Measurements from ENCODE around the gene SYT1.
A peak's percentile ranks its signal among the peaks of the same experiment; 100 is the strongest.

The SYT1 gene

DNA sequence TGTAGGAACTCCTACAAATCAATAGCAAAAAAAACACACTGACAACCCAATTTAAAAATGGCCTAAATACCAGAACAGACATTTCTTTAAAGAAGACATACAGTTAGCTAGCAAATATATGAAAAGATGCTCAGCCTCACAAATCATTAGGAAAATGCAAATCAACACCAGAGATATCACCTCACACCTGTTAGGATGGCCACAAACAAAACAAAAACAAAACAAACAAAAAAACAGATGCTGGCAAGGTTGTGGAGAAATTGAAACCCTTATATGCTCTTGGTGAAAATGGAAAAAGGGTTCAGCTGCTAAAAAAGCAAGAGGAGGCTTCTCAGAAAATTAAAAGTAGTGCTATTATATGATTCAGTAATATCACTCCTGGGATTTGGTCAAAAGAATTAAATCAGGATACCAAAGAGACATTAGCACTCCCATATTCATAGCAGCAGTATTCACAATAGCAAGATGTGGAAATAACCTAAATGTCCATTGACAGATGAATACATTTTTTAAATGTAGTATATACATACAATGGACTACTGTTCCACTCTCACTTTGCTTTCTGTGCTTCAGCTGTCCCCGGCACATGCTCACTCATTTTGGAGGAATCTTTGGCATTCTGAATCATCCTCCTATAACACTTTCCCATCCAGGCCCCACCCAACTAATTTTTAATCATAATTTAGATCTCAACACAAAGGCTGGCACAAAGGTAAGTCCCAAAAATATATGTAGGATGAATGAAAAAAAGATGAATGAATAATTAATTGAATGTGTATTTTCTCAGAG, 99.1 kb downstream of the SYT1 start:
- Histone ChIP-seq H3K36me3 (replicated peaks) (no peaks in the 10 kb centered on the region), H3K4me3 (ENCODE audit: low read depth, low read length) (no peak overlapping the region), H3K27ac (peak overlapping the region; percentile 56), H3K27me3 (replicated peaks) (no peaks in the 10 kb centered on the region)
- DNase-seq: peak; percentile 53
- TF ChIP-seq, protein P1, sequence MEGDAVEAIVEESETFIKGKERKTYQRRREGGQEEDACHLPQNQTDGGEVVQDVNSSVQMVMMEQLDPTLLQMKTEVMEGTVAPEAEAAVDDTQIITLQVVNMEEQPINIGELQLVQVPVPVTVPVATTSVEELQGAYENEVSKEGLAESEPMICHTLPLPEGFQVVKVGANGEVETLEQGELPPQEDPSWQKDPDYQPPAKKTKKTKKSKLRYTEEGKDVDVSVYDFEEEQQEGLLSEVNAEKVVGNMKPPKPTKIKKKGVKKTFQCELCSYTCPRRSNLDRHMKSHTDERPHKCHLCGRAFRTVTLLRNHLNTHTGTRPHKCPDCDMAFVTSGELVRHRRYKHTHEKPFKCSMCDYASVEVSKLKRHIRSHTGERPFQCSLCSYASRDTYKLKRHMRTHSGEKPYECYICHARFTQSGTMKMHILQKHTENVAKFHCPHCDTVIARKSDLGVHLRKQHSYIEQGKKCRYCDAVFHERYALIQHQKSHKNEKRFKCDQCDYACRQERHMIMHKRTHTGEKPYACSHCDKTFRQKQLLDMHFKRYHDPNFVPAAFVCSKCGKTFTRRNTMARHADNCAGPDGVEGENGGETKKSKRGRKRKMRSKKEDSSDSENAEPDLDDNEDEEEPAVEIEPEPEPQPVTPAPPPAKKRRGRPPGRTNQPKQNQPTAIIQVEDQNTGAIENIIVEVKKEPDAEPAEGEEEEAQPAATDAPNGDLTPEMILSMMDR (IDR thresholded peaks at IDR 0.05; ENCODE audit: low read depth, low read length, missing control alignments): no peak
- in situ Hi-C loops (cut with HindIII; ENCODE audit: low pct_ligation_motif_present, low sequenced_read_pairs): no loop called here

DNA sequence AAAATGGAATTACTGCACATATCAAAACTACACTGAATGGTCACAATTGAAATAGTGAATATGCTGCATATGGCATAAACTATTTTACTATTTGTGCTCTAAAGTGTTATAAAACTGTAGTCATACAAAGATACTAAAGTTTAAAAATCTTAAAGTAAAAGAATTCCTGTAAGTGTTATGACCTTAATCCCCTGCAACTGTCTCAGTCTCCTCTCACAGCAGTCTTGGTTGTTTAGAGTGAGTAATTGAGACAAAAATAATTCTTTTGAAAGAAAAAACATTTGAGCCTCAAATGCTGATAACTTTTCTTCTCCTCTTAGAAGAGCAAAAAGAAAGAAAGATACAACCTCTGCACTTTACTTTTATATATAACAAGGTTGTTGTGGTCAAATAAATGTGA, 99.9 kb downstream of the SYT1 start:
- TF ChIP-seq, protein P1 (IDR thresholded peaks at IDR 0.05; ENCODE audit: low read depth, low read length, missing control alignments): no peak
- Histone ChIP-seq H3K27ac (peak overlapping the region; percentile 56), H3K4me3 (ENCODE audit: low read depth, low read length) (no peak overlapping the region), H3K27me3 (replicated peaks) (no peaks in the 10 kb centered on the region), H3K36me3 (replicated peaks) (no peaks in the 10 kb centered on the region)
- in situ Hi-C loops (cut with HindIII; ENCODE audit: low pct_ligation_motif_present, low sequenced_read_pairs): no loop called here
- no peak for DNase-seq

DNA sequence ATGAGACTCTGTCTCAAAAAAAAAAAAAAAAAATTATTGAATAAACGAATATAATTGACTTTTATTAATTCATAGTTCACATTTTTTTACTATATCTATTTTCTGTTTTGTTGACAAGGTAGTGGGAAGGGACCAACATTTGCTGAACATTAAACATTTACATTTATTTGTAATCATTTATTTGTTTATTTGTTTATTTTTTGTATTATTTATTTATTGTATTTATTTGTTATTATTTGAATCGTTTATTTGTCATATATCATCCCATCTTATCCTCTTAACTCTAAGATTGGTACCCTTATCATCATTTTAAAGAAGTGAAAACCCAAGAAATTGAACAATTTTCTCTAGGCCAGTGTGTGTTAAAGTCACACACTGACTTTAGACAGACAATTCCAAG, 101.5 kb downstream of the SYT1 start:
- no peak overlapping the region for H3K4me3 ChIP-seq (ENCODE audit: low read depth, low read length)
- in situ Hi-C loops (cut with HindIII; ENCODE audit: low pct_ligation_motif_present, low sequenced_read_pairs): no loop called here
- no peak overlapping the region for H3K27ac ChIP-seq
- DNase-seq: no peak
- no peaks in the 10 kb centered on the region for H3K27me3 ChIP-seq (replicated peaks)
- no peaks in the 10 kb centered on the region for H3K36me3 ChIP-seq (replicated peaks)
- TF ChIP-seq, protein P1 (IDR thresholded peaks at IDR 0.05; ENCODE audit: low read depth, low read length, missing control alignments): no peak

DNA sequence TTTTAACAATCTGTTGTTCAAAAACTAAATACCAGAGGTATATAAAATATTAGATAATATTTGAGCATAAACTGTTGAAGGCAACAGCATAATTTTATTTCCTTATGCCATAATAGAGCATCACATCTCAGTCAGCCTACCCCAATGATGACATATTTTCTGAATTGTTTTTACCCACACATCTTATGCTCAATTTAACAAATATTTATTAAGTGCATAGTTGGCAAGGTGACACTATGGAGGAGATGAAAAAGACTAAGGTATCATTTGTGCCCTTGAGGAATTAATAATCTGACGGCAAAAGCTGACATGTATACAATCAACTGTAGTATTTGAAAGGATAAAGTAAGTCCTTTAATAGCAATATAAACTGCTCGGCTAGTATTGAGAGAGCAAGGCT, 102.4 kb downstream of the SYT1 start:
- in situ Hi-C loops (cut with HindIII; ENCODE audit: low pct_ligation_motif_present, low sequenced_read_pairs): no loop called here
- H3K4me3 ChIP-seq (ENCODE audit: low read depth, low read length): no peak overlapping the region
- no peak for DNase-seq
- no peak overlapping the region for H3K27ac ChIP-seq
- H3K27me3 ChIP-seq (replicated peaks): no peaks in the 10 kb centered on the region
- H3K36me3 ChIP-seq (replicated peaks): no peaks in the 10 kb centered on the region
- TF ChIP-seq, protein P1 (IDR thresholded peaks at IDR 0.05; ENCODE audit: low read depth, low read length, missing control alignments): no peak

DNA sequence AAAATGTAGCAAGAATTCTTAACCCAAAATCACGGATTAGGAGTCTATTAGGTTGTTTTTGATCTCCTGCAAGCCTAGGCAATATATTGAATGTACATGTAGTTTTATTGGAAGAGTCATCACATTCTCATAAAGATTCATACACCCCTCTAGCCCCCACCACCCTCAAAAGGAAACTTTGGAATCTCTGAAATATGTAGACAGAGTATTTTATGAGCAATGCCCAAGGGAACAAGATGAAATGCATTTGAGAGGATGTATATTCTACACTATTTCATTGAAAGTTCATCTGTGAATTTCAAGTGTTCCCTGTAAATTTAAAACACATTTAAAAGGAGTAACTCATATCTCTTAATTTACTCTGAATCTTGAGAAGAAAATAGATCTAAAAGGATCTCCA, 103.7 kb downstream of the SYT1 start:
- Histone ChIP-seq H3K27me3 (replicated peaks) (no peaks in the 10 kb centered on the region), H3K27ac (no peak overlapping the region), H3K36me3 (replicated peaks) (no peaks in the 10 kb centered on the region), H3K4me3 (ENCODE audit: low read depth, low read length) (no peak overlapping the region)
- no peak for DNase-seq
- TF ChIP-seq, protein P1 (IDR thresholded peaks at IDR 0.05; ENCODE audit: low read depth, low read length, missing control alignments): no peak
- in situ Hi-C loops (cut with HindIII; ENCODE audit: low pct_ligation_motif_present, low sequenced_read_pairs): no loop called here

DNA sequence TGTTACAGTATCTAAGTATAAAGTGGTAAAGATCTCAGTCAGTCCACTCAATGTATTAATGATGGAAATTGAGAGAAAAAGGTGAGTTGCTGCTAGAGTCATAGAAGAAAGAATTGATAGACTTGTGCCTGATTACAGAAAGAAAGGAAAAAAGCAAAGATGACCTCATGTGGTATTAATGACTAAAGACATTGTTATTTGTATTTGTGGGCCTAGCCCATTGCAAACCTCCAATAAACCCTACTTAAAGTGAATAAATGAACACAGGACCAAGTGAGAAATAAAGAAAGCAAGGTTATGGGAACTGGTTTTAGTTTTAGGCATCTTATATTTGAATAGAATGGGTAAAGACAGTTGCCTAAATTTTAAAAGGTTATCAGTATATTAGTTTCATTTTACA, 105.5 kb downstream of the SYT1 start:
- H3K4me3 ChIP-seq (ENCODE audit: low read depth, low read length): no peak overlapping the region
- H3K36me3 ChIP-seq (replicated peaks): no peaks in the 10 kb centered on the region
- no peaks in the 10 kb centered on the region for H3K27me3 ChIP-seq (replicated peaks)
- TF ChIP-seq, protein P1 (IDR thresholded peaks at IDR 0.05; ENCODE audit: low read depth, low read length, missing control alignments): no peak
- DNase-seq: no peak
- H3K27ac ChIP-seq: no peak overlapping the region
- in situ Hi-C loops (cut with HindIII; ENCODE audit: low pct_ligation_motif_present, low sequenced_read_pairs): no loop called here
